NCI-H82 treated with DMSO at 0.1 percent for 48 hours (cell line): ENCODE measurements around the gene PLEKHD1.

Source experiments
- DNase-seq: peaks from one replicate; lab custom pipeline; 2025; ENCODE audit not compliant: unreplicated experiment; lab: John Stamatoyannopoulos, UW

The PLEKHD1 gene

GRCh38 chr14:69547701-69548348, 63.3 kb downstream of the PLEKHD1 start:
- DNase-seq: no peak

GRCh38 chr14:69548566-69548965, 64.0 kb downstream of the PLEKHD1 start:
- no peak for DNase-seq

- DNase-seq: no peak
These were observed 67.0 kb downstream of the PLEKHD1 start for GRCh38 chr14:69551511-69551910.

GRCh38 chr14:69553252-69553651, 68.7 kb downstream of the PLEKHD1 start:
- DNase-seq: no peak

GRCh38 chr14:69554500-69554899, 70.0 kb downstream of the PLEKHD1 start:
- no peak for DNase-seq

GRCh38 chr14:69558774-69559173, 74.2 kb downstream of the PLEKHD1 start:
- no peak for DNase-seq

GRCh38 chr14:69559581-69560011, 75.1 kb downstream of the PLEKHD1 start:
- DNase-seq: no peak

GRCh38 chr14:69560826-69561225, 76.3 kb downstream of the PLEKHD1 start:
- DNase-seq: no peak

GRCh38 chr14:69561893-69562292, 77.4 kb downstream of the PLEKHD1 start:
- DNase-seq: no peak

- DNase-seq: no peak
These were observed 83.0 kb downstream of the PLEKHD1 start for GRCh38 chr14:69567563-69567962.

GRCh38 chr14:69569859-69570258, 85.3 kb downstream of the PLEKHD1 start:
- no peak for DNase-seq

GRCh38 chr14:69570836-69571330, 86.4 kb downstream of the PLEKHD1 start:
- no peak for DNase-seq

- no peak for DNase-seq
These were observed 87.0 kb downstream of the PLEKHD1 start for GRCh38 chr14:69571449-69572029.

GRCh38 chr14:69572030-69572840, 87.7 kb downstream of the PLEKHD1 start:
- DNase-seq: no peak

- DNase-seq: no peak
These were observed 88.3 kb downstream of the PLEKHD1 start for GRCh38 chr14:69572841-69573135.

- peak; percentile 95 for DNase-seq
These were observed 88.8 kb downstream of the PLEKHD1 start for GRCh38 chr14:69573205-69573830.

- DNase-seq: peak; percentile 95
These were observed 89.3 kb downstream of the PLEKHD1 start for GRCh38 chr14:69573831-69574262.

GRCh38 chr14:69574263-69574953, 89.9 kb downstream of the PLEKHD1 start, which contains the start of gene CCDC177:
CCDC177 (minus strand) TSS chr14:69574871; CDS start chr14:69573622, 1,249 bp downstream.
- peak; percentile 27 for DNase-seq

GRCh38 chr14:69574954-69575295, 90.4 kb downstream of the PLEKHD1 start:
- no peak for DNase-seq

- no peak for DNase-seq
These were observed 94.9 kb downstream of the PLEKHD1 start for GRCh38 chr14:69579476-69579875.

GRCh38 chr14:69580009-69580577, 95.6 kb downstream of the PLEKHD1 start:
- DNase-seq: peak; percentile 27
